HepG2 (cell line): ENCODE results near the gene KLHDC1. TPM values are rescaled to one million over a fixed set of nuclear protein-coding genes. Genes with fewer than 3 reads are reported as not detected.

Experiments used
- GABPB1 ChIP-seq: IDR thresholded peaks from 2 replicates; pipeline ENCODE4 v1.6.1; 2016; ENCODE audit warnings: mild to moderate bottlenecking, missing genetic modification reagents, moderate library complexity, missing compliant biosample characterization
- HDAC1 ChIP-seq: sonication (generic); formaldehyde crosslinking; IDR thresholded peaks from 2 replicates; pipeline ENCODE4 v1.5.1; 2020; ENCODE audit warnings: mild to moderate bottlenecking, missing genetic modification reagents
- JUNB ChIP-seq: sonication (generic); formaldehyde crosslinking; IDR thresholded peaks from 2 replicates; pipeline ENCODE4 v1.8.0; 2022; ENCODE audit warnings: missing genetic modification reagents, mild to moderate bottlenecking, borderline replicate concordance
- NCOR1 ChIP-seq: fragments of 200-600 bp; sonication (generic); IDR thresholded peaks from 2 replicates; pipeline ENCODE4 v1.7.0; 2017; ENCODE audit warnings: antibody characterized with exemption, low read length, borderline replicate concordance
- NKX3-1 ChIP-seq: sonication (generic); formaldehyde crosslinking; IDR thresholded peaks from 2 replicates; pipeline ENCODE4 v1.5.0; 2020; ENCODE audit warnings: missing genetic modification reagents
- PATZ1 ChIP-seq: sonication (generic); formaldehyde crosslinking; IDR thresholded peaks from 2 replicates; pipeline ENCODE4 v1.4.0; 2020; ENCODE audit warnings: missing genetic modification reagents
- POLR2AphosphoS5 ChIP-seq: IDR thresholded peaks from 2 replicates; pipeline ENCODE4 v1.6.1; 2012; ENCODE audit warnings: low read depth, low read length
- REST ChIP-seq, 2 experiments: IDR thresholded peaks; 2 replicates each; pipeline ENCODE4 v1.6.1; 2011 to 2012; ENCODE audit warnings: low read length in 2 of 2, borderline replicate concordance in 1 of 2, low read depth in 1 of 2, mild to moderate bottlenecking in 1 of 2, moderate library complexity in 1 of 2
- RNF219 ChIP-seq: sonication (generic); formaldehyde crosslinking; IDR thresholded peaks from 2 replicates; pipeline ENCODE4 v1.5.0; 2020; ENCODE audit warnings: mild to moderate bottlenecking, missing genetic modification reagents
- RXRB ChIP-seq: IDR thresholded peaks from 2 replicates; pipeline ENCODE4 v1.6.1; 2016; ENCODE audit warnings: borderline replicate concordance, missing genetic modification reagents, missing compliant biosample characterization
- ZNF12 ChIP-seq: sonication (generic); formaldehyde crosslinking; IDR thresholded peaks from 2 replicates; pipeline ENCODE4 v1.5.0; 2020; ENCODE audit warnings: missing genetic modification reagents
- ZNF431 ChIP-seq: sonication (generic); formaldehyde crosslinking; IDR thresholded peaks from 2 replicates; pipeline ENCODE4 v1.9.0; 2022; ENCODE audit warnings: missing genetic modification reagents, low read depth, mild to moderate bottlenecking, borderline replicate concordance
- ZNF446 ChIP-seq: sonication (generic); formaldehyde crosslinking; IDR thresholded peaks from 2 replicates; pipeline ENCODE4 v1.5.0; 2020; ENCODE audit warnings: mild to moderate bottlenecking, missing genetic modification reagents
- ZNF607 ChIP-seq: sonication (generic); formaldehyde crosslinking; IDR thresholded peaks from 2 replicates; pipeline ENCODE4 v1.5.1; 2020; ENCODE audit warnings: missing genetic modification reagents, mild to moderate bottlenecking, borderline replicate concordance
- ZNF770 ChIP-seq: sonication (generic); formaldehyde crosslinking; IDR thresholded peaks from 2 replicates; pipeline ENCODE4 v1.5.0; 2020; ENCODE audit warnings: mild to moderate bottlenecking, missing genetic modification reagents
- polyA plus RNA-seq, 8 experiments: library from polyadenylated mRNA; depleted of rRNA in 3 of 8; stranded (reverse) in 7 of 8; unstranded in 1 of 8; fragments of >200 nt; fragmentation: Illumina TruSeq in 4 of 8; extraction: Trizol in 4 of 8; gene quantifications; 2 replicates each; pipeline versions ENCODE4 v1.2.1 to v1.2.3, GENCODE V29; 2011 to 2016; ENCODE audit warnings: low read depth in 4 of 8, missing spikeins in 1 of 8, mixed read lengths in 1 of 8; ENCODE audit not compliant: insufficient read depth in 1 of 8
- total RNA-seq, 5 experiments: library from RNA; depleted of rRNA; stranded (reverse); fragments of >200 nt; fragmentation: Illumina TruSeq; extraction: Trizol; gene quantifications; 2 replicates each; pipeline ENCODE4 v1.2.3, GENCODE V29; 2016; ENCODE audit warnings: low read depth in 1 of 5
- TF ChIP-seq, protein P1 (sequence below): fragments of 450-650 bp; IDR thresholded peaks from 2 replicates; pipeline ENCODE4 v1.6.1; 2016
- TF ChIP-seq, protein P2 (sequence below): IDR thresholded peaks from 2 replicates; pipeline ENCODE4 v1.6.1; 2012; ENCODE audit warnings: inconsistent platforms

The KLHDC1 gene
- total and polyA plus RNA-seq, 2 of the 13 experiments (the other 11 are each of a cell fraction or from before 2014, with no cell fraction given), result 0.11 TPM; not detected in 1

GRCh38 chr14:49770212-49770817 lies 77.4 kb downstream of the KLHDC1 start (continued):
- TF ChIP-seq RNF219 (no peak), ZNF431 (CRISPR knock-in tag) (peak; percentile 19; the same call in 1 of the 2 replicates), ZNF446 (CRISPR knock-in tag) (no peak), ZNF12 (CRISPR knock-in tag) (peak; percentile 45; the same call in 1 of the 2 replicates), POLR2AphosphoS5 (peak; percentile 91), GABPB1 (CRISPR knock-in tag) (peak; percentile 13; the same call in 1 of the 2 replicates), HDAC1 (peak; percentile 90), REST (IDR thresholded peaks at IDR 0.05; ENCODE audit: borderline replicate concordance in 1 of 2, low read depth in 1 of 2, low read length in 2 of 2) (peak in 1 of 2 experiments; percentile 77; a peak in 2 of 4 replicates), RXRB (CRISPR knock-in tag) (peak; percentile 95), ZNF770 (CRISPR knock-in tag) (no peak), NCOR1 (peak; percentile 88; the same call in 1 of the 2 replicates), NKX3-1 (CRISPR knock-in tag) (peak; percentile 76), ZNF607 (0 out of 2 replicates have a peak, but pooled peaks have one; percentile 23), JUNB (CRISPR knock-in tag) (no peak), PATZ1 (CRISPR knock-in tag) (peak; percentile 72)
- TF ChIP-seq, protein P1, sequence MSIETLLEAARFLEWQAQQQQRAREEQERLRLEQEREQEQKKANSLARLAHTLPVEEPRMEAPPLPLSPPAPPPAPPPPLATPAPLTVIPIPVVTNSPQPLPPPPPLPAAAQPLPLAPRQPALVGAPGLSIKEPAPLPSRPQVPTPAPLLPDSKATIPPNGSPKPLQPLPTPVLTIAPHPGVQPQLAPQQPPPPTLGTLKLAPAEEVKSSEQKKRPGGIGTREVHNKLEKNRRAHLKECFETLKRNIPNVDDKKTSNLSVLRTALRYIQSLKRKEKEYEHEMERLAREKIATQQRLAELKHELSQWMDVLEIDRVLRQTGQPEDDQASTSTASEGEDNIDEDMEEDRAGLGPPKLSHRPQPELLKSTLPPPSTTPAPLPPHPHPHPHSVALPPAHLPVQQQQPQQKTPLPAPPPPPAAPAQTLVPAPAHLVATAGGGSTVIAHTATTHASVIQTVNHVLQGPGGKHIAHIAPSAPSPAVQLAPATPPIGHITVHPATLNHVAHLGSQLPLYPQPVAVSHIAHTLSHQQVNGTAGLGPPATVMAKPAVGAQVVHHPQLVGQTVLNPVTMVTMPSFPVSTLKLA, result no peak
- TF ChIP-seq, protein P2, sequence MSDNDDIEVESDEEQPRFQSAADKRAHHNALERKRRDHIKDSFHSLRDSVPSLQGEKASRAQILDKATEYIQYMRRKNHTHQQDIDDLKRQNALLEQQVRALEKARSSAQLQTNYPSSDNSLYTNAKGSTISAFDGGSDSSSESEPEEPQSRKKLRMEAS, result peak; percentile 70
